GM12801 (cell line): Measurements from ENCODE around the gene L3MBTL2.

Experiments
- CTCF ChIP-seq: IDR thresholded peaks from one replicate; pipeline ENCODE4 v1.5.1; 2011; ENCODE audit warnings: control low read depth; ENCODE audit not compliant: insufficient read length; ENCODE audit errors: extremely low read depth

The L3MBTL2 gene

GRCh38 chr22:41231369-41231768, 26.3 kb downstream of the L3MBTL2 start:
- TF ChIP-seq CTCF: no peak

DNA sequence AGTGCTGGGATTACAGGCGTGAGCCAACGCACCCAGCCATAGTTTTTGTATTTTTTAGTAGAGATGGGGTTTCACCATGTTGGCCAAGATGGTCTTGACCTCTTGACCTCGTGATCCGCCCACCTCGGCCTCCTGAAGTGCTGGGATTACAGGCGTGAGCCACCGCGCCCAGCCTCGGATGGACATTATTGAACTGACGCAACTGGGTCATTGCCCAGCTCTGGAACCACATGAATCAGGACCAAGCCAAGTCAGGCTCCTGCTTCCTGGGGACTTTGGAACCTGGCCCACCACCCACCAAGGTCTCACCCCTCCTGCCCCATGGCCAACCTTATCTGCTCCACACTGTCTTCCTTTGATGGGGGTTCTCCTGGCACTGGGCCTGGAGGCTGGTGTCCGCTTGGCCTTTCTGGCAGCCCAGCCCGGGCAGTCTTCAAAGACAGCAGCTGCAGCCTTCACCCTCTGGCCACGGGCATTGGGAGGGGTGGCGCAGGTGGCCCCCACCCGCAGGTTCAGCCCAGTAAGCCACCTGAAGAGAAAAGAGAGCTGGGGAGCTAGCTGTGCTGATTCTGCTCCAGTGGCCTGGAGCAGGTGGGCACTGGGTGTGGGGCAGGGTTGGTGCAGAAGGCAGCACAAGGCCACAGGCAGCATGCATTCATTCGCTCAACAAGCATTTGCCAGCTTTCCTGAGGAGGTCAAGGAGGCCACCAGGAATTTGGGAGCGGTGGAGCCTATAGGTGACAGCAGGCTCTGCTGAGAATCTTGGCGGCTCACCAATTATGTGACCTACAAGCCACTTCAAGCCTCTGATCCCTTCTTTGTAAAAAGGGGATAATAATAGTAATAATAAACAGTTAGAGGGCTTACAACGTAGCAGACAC, 29.9 kb downstream of the L3MBTL2 start:
- TF ChIP-seq CTCF: no peak

DNA sequence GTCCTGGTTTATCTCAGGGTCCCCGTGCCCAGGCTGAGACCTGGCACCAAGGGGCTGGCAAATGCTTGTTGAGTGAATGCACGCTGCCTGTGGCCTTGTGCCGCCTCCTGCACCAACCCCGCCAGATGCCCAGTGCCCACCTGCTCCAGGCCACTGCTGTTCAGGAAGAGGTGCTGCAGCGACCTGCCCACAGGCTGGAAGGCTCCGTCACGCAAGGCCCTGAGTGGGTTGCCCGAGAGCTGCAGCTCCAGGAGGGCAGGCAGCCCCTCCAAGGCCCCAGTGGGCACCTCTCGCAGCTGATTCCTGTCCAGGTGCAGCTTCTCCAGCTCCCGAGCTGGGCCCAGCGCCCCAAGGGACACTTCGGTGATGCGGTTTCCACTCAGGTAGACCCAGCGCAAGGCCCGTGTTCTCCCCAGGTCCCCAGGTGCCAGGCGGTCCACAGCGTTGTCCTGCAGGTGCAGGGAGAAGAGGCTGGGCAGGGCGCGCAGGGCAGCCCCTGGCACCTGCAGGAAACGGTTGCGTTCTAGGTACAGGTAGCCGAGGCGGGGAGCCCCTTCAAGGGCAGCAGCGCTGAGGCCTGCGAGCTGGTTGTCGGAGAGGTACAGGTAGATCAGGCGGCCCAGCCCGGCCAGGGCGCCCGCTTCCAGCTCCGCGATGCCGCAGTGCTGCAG, 32.1 kb downstream of the L3MBTL2 start:
- TF ChIP-seq CTCF: no peak

GRCh38 chr22:41237707-41238569, 32.8 kb downstream of the L3MBTL2 start:
- no peak for TF ChIP-seq CTCF

GRCh38 chr22:41238570-41239442, 33.7 kb downstream of the L3MBTL2 start:
- no peak for TF ChIP-seq CTCF

- TF ChIP-seq CTCF: no peak
Measured at GRCh38 chr22:41239443-41240128, 34.5 kb downstream of the L3MBTL2 start.
